ENCODE data around the gene MED13L.

DNA sequence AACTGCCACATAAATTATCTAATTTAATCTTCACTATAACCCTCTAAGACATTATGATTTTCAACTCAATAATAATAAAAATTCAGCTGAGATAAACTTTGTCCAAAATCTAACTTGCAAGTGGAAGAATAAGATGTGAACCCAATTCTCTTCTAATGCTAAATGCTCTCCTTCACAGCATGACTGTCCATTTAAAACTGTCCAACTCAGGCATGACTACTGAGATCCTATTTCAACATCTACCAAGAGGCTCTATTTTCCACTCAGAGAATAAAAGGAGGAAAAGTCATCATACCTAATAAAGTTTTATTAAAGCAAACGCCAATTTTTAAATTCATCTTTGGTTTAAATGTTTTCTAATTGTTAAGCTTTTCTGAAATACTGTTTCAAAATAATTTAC, 183.6 kb downstream of the MED13L start:
- TF ChIP-seq, protein P1, sequence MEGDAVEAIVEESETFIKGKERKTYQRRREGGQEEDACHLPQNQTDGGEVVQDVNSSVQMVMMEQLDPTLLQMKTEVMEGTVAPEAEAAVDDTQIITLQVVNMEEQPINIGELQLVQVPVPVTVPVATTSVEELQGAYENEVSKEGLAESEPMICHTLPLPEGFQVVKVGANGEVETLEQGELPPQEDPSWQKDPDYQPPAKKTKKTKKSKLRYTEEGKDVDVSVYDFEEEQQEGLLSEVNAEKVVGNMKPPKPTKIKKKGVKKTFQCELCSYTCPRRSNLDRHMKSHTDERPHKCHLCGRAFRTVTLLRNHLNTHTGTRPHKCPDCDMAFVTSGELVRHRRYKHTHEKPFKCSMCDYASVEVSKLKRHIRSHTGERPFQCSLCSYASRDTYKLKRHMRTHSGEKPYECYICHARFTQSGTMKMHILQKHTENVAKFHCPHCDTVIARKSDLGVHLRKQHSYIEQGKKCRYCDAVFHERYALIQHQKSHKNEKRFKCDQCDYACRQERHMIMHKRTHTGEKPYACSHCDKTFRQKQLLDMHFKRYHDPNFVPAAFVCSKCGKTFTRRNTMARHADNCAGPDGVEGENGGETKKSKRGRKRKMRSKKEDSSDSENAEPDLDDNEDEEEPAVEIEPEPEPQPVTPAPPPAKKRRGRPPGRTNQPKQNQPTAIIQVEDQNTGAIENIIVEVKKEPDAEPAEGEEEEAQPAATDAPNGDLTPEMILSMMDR (IDR thresholded peaks at IDR 0.05) = no peak
- TF ChIP-seq NFYB (CRISPR knock-in tag; conservative IDR thresholded peaks at IDR 0.05; ENCODE audit: low read depth) (no peak), CREM (CRISPR knock-in tag; IDR thresholded peaks at IDR 0.05) (no peak), FOXK1 (CRISPR knock-in tag; IDR thresholded peaks at IDR 0.05) (no peak)

Data from WTC11 (cell line).